Skeletal muscle cell (primary cell): ENCODE data around the gene HEYL.

Experiments
- DNase-seq: peaks from one replicate; pipeline ENCODE4 v3.0.0-alpha.2; 2010; ENCODE audit warnings: low read depth
- H3K4me3 ChIP-seq: 2 replicates; pipeline ENCODE4 v1.5.1; 2011; ENCODE audit warnings: low read depth, mild to moderate bottlenecking, control low read depth, low read length, moderate library complexity

Gene HEYL

GRCh38 chr1:39645411-39646043 lies 6.1 kb upstream of the HEYL start:
- no peak for DNase-seq
- H3K4me3 ChIP-seq = no peak overlapping the region

- DNase-seq = no peak
- H3K4me3 ChIP-seq = no peak overlapping the region
Observed at GRCh38 chr1:39643705-39644104, 4.3 kb upstream of the HEYL start.

GRCh38 chr1:39642796-39643195 lies 3.4 kb upstream of the HEYL start:
- H3K4me3 ChIP-seq = no peak overlapping the region
- DNase-seq = no peak

- no peak overlapping the region for H3K4me3 ChIP-seq
- DNase-seq = no peak
Observed at GRCh38 chr1:39640861-39641260, 1.4 kb upstream of the HEYL start.

- H3K4me3 ChIP-seq = peak overlapping the region; percentile 57
- no peak for DNase-seq
Observed at GRCh38 chr1:39638965-39639304, 508 bp downstream of the HEYL start.

GRCh38 chr1:39637361-39637760 lies 2.1 kb downstream of the HEYL start:
- no peak for DNase-seq
- H3K4me3 ChIP-seq = peak overlapping the region; percentile 57

- H3K4me3 ChIP-seq = peak overlapping the region; percentile 15
- DNase-seq = no peak
Observed at GRCh38 chr1:39635871-39636210, 3.6 kb downstream of the HEYL start.

- no peak for DNase-seq
- peak overlapping the region; percentile 15 for H3K4me3 ChIP-seq
Observed at GRCh38 chr1:39635205-39635870, 4.1 kb downstream of the HEYL start.

GRCh38 chr1:39633422-39633821 lies 6.0 kb downstream of the HEYL start:
- DNase-seq = no peak
- H3K4me3 ChIP-seq = peak overlapping the region; percentile 10

GRCh38 chr1:39632682-39633417 lies 6.6 kb downstream of the HEYL start:
- H3K4me3 ChIP-seq = peak overlapping the region; percentile 22
- no peak for DNase-seq

- peak overlapping the region; percentile 22 for H3K4me3 ChIP-seq
- DNase-seq = no peak
Observed at GRCh38 chr1:39632323-39632681, 7.1 kb downstream of the HEYL start.

- DNase-seq = no peak
- peak overlapping the region; percentile 0 for H3K4me3 ChIP-seq
Observed at GRCh38 chr1:39631361-39632322, 7.8 kb downstream of the HEYL start.

- DNase-seq = no peak
- no peak overlapping the region for H3K4me3 ChIP-seq
Observed at GRCh38 chr1:39628807-39629350, 10.6 kb downstream of the HEYL start.

GRCh38 chr1:39626646-39627045 lies 12.8 kb downstream of the HEYL start:
- DNase-seq = no peak
- H3K4me3 ChIP-seq = no peak overlapping the region

GRCh38 chr1:39625462-39626273 lies 13.8 kb downstream of the HEYL start:
- DNase-seq = peak; percentile 64
- no peak overlapping the region for H3K4me3 ChIP-seq

GRCh38 chr1:39625009-39625408 lies 14.4 kb downstream of the HEYL start:
- DNase-seq = no peak
- H3K4me3 ChIP-seq = no peak overlapping the region

- no peak overlapping the region for H3K4me3 ChIP-seq
- no peak for DNase-seq
Observed at GRCh38 chr1:39623053-39623452, 16.4 kb downstream of the HEYL start.

- no peak for DNase-seq
- H3K4me3 ChIP-seq = no peak overlapping the region
Observed at GRCh38 chr1:39622427-39622826, 17.0 kb downstream of the HEYL start.

- no peak overlapping the region for H3K4me3 ChIP-seq
- no peak for DNase-seq
Observed at GRCh38 chr1:39620659-39621165, 18.7 kb downstream of the HEYL start.
